Measurements from ENCODE around the gene IKZF1.

IKZF1 gene

DNA sequence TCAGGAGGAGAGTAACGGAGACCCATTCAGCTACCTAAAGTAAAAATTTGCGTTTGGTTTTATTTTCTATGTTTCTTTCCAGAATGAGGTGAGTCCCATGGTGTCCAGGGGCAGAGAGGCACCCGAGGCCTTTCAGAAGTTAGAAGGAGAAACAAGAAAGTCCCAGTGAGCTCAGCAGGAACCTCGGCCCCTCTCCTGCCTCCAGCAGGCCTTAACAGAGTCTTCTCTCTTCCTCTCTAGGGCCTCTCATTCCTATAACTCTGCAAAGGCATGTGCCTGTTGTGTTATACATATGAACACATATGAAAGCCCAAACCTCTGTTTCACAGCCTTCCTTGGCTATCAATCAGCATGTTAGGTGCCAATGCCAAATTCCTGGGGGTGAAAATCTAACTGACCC is 20.8 kb upstream of the IKZF1 start:
- no peak for DNase-seq (ENCODE audit: low read depth)

DNA sequence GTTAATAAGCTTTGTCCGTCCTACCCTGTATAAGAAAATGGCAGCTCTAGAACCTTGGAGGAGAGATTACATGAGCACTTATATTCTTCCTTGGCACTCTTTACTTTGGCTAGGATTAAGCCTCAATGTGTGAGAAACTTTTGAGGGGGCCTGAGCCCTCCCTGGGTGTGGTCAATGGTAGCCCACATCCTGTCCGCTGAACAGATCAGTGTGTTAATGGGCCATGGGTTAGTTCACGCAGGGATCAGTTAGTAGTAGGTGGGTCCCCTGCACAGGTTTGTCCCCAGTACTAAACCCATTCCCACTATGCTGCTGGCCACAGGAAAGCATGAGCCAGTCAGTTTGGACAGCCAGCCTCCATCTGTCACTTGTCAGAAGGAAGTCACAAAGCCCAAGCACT is 20.2 kb upstream of the IKZF1 start:
- DNase-seq (ENCODE audit: low read depth): no peak

DNA sequence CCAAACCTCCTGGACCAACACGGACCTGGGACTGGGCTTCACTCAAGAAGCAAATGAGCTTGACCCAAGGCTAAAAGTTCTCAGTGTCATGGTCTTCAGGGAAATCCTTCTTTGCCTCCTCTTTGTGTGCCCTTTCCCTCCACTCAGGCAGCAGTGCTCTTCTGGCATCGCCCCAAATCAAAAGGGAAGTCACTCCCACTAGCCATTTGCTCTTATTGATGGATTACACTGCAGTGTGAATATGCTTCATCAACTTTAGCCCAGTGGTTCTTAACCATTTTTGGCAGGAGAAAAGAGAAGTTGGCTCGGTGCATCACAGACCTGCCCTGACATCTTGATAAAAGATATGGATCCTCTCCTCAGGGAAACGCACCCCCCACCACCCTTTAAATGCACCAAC is 19.2 kb upstream of the IKZF1 start:
- DNase-seq (ENCODE audit: low read depth): no peak

DNA sequence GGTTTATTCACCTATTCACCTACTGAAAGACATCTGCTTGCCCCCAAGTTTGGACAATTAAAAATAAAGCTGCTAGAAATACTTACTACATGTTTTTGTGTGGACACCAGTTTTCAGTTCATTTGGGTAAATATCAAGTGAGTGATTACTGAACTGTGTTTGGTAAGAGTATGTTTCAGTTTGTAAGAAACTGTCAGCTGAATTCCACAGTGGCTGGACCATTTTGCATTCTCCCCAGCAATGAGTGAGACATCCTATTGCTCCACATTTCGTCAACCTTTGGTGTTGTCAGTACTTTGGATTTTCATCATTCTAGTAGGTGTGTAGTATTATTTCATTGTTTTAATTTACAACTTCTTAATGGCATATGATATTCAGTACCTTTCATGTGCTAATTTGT is 17.4 kb upstream of the IKZF1 start:
- DNase-seq (ENCODE audit: low read depth): no peak

DNA sequence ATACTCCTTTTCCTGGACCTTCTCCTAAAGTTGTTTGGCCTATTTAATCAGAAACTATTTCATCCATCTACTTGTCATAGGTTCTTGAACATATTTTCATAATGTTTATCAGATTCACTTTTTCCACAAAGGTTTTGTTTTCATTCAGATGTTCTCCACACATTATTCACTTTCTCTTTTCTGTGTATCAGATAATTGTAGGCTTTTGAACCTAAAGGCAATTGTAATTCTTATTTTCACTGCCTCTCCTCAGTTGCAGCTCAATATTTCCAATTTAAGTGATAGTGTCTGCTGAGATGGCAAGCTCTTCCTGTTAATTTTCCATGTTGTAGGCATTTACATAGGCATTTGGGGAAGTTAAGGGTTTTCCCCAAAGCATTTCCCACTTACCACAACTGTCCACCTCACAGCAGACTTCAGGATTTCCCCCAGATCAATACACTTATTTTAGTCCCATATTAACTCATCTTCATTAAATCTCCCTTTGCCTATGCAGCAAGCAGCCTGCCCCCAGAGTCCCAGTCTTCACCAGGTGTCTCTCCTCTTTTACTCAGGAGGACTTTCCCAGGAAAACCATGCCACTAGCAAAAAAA is 12.3 kb upstream of the IKZF1 start:
- no peak for DNase-seq (ENCODE audit: low read depth)

DNA sequence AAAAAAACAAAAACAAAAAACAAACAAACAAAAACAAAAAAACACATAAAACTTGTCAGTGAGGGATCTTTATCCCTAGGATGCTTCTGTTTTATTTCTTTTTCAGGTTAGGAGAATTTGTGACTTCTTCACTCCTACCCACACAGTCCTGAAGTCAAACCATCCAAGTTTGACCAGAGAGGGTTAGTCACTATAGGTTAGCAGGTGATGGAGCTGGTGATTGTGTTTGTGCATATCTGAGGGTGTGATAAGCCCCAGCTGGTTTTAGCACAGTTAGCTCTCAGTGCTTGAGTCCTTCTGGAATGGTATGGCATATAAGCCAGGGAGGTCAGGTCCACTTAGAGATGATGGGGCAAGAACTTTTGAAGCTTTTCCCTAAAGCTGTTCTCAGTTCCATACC is 11.8 kb upstream of the IKZF1 start:
- no peak for DNase-seq (ENCODE audit: low read depth)

DNA sequence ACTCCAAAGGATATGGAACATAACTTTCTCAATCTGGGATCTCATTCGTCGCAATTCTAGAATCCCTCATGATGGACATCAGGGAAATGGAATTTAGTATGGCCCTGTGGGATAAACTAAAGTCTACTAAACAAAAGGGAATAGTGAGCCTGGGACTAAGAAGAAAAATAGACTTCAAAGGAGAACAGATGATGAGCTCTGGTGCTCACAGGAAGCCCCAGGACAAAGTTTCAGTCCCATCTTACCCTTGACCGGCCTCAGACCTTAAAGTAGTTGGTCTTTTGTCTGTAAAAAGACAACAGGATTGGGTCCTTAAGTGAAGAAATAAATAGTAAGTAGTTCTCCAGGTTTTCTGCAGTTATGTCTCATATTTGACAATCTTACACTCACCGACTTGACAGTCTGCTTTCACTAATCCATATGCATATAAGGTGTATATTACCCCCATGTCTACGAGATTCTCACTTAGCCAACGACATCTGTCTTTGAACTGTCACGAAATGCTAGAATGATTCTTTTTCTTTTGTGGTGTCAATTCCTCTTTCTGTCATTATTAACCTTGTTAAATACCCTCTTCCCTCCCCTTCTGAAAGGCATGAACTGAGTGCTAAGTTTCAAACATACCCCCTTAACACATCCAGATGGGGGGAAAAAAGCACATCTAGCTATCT is 10.9 kb upstream of the IKZF1 start:
- DNase-seq (ENCODE audit: low read depth): no peak

DNA sequence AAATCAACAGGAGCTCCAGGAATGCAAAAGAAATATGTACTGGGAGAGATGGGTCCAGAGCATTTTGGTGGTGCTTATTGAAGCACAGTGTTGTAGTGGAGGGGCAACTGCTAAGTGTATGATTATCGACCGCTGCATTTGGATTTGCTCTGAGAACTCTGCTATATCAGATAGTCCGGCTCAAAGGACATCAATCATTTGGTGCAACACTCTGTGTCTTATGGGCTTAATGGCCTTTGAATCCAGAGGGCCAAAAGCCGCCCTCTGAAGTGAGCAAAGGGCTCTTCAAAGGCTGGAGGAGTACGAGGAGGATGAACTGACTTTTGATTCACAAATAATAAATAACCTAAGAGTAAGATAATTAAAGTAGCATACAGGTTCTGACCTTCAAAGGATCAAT is 9.4 kb upstream of the IKZF1 start:
- DNase-seq (ENCODE audit: low read depth): no peak

DNA sequence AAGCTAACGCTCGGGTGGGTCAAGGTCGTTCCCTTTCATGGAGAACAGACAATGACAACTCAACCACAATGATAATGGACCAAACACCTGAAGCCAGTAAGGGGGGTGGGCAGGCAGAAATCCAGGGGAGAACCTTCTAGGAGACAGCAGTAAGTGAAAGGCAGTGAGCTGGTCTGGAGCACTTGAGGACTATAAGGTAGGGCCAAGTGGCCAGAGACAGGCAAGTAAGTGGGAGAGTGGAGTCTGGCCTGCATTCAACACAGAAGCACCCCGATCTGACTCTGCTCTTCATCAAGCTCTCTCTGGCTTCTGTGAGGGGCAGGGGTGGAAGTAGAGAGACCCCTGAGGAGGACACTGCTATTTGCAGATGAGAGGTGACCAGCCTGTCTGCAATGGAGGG is 7.7 kb upstream of the IKZF1 start:
- DNase-seq (ENCODE audit: low read depth): no peak

DNA sequence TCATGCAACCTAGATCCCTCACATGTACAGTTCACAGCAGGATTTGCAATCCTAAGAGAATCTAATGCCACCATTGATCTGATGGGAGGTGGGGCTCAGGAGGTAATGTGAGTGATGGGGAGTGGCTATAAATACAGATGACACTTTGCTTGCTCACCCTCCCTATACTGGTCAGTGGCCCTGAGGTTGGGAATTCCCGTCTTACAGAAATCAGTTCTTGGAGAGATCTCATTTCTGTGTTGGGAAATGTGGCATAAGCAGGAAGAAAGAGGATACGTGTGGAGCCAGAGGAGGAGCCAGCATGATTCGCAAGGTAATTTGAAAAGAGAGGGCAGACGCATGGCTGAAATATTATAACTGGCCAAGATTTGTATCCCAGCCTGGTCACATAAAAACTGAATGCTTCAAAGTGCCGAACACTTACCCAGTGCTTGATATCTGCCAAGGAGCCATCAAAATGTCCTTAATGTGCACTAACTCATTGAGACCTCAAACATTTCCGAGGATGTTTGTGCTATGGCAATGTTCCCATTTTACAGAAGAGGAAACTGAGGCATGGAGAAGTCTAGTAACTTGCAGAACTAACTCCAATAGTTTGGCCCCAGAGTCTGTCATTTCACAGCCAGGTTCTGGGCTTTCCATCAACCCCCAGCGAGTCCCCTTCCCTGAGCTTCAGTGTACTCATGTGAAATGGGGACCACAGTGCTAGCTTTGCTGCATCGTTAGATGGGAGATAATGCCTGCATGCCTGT is 5.5 kb upstream of the IKZF1 start:
- DNase-seq (ENCODE audit: low read depth): no peak

DNA sequence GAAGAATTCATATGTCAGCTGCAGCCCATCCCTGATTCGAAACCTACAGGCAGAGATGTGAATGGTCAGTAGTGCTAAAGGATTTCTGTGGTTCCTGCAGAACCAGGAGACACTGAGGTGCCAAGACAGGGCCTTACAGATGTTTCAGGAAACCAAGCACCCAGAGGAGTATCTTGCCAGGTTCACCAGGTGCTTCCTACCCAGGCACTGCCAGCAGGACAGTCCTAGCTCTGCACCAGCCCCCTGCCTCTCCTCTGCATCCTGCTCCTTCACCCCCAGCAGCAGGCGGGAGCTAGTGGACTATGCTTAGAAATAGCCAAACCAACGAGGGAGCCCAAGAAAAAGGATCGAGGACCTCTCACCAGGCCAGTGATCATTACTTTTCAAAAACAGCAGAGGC is 4.2 kb upstream of the IKZF1 start:
- no peak for DNase-seq (ENCODE audit: low read depth)

DNA sequence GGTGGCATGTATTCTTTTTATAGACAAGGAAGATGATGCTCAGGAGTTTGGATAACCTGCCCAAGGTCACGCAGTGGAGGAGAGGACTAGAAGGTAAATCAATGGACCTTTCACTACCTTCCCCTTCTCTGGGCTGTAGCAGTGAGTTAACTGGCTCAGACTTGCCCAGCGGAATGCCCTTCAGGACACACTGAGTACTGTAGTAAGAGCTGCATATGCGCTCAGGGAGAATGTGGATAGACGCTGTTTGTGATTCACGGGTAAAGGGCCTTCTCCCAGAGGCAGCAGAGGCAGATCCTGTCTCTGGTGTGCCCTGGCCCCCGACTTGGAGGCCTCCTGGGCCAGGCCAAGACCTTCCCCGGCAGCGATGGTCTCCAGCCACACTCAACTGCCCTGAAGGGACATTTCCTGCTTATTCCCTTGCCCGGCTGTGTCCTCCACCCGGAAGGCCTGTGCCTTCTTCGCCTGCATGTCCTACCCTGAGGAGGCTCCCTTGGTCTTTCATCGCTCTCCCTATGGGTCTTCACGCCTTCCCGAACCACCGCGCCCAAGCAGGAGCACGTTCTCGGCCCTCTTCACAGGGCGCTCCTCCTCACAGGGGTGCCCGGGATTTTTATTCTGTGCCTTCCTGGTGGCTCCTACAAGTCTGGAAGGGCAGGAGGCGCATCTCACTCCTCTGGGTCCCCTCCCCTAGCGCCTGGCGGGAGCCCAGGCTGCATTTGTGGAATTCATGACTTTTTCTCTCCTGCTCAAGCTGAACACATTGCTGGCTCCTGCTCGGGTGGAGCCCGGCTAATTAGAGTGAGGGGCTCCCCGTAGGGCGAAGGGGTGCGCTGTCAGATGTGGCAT is 1.8 kb upstream of the IKZF1 start:
- no peak for DNase-seq (ENCODE audit: low read depth)

DNA sequence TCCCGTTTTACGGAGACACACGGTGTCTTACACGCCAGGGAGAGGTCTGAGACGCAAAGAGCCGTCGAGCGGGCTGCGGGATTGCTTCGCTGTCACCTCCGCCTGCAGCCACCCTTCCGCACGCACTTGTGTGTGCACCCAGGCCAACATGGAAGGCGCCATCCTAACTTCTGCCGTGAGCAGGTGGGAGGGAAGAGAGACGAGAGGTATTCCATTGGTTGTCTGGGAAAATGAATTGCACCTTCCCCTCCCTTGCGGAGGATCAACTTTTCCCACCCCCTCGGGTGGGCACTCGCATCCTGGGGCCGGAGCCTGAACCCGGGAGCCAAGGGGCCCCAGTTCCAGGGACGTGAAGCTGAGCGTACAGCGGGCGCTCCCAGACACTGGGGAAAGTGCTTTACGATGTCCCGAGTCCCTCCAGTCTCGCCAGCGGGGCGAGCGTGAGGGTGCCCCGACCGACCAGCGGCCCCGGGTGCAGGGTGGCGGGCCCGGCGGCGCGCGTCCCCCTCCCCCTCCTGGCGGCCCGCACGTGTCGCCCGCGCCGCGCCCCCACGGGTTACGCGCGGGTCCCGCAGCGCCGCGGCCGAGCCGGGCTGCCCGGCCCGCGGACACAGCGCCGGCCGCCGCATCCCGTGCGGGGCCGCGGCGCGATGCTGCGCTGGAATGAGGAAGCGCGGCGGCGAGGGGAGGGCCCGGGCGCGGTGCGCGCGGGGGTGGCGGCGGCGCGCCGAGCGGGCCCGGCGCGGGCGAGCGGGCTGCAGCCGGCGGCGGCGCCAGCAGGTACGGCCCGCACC is 984 bp upstream of the IKZF1 start:
- DNase-seq (ENCODE audit: low read depth): no peak

DNA sequence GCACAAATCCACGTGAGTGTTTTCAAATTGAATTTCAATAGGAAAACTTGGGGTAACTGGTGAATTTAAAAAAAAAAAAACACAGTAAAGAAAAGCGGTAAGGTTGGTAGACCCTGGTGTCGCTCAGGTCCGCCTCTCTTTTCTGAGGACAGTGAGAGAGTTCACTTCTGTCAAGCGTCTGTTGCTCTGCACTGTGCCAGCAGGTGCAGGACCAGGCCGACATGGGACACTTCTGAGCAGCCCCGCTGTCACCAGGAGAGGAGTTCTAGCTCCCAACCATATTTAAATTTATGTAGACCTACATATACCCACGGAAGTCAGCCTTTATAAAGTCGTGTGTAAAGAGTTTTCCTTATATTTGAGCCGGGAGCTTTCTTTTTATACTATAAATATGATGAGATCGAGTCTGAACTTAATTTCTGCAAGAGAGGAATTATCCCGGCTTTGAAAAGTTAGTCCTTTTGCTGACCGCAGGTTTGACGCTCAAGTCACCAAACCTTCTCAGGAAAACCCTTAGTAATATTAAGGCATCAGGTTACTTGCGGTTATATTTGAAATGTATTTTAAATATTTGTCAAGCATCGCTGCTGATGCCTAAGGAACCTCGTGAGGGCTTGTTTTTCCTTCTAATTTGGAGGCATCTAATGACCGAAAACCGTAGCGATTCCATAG is 531 bp downstream of the IKZF1 start:
- peak; percentile 40 for DNase-seq (ENCODE audit: low read depth)

DNA sequence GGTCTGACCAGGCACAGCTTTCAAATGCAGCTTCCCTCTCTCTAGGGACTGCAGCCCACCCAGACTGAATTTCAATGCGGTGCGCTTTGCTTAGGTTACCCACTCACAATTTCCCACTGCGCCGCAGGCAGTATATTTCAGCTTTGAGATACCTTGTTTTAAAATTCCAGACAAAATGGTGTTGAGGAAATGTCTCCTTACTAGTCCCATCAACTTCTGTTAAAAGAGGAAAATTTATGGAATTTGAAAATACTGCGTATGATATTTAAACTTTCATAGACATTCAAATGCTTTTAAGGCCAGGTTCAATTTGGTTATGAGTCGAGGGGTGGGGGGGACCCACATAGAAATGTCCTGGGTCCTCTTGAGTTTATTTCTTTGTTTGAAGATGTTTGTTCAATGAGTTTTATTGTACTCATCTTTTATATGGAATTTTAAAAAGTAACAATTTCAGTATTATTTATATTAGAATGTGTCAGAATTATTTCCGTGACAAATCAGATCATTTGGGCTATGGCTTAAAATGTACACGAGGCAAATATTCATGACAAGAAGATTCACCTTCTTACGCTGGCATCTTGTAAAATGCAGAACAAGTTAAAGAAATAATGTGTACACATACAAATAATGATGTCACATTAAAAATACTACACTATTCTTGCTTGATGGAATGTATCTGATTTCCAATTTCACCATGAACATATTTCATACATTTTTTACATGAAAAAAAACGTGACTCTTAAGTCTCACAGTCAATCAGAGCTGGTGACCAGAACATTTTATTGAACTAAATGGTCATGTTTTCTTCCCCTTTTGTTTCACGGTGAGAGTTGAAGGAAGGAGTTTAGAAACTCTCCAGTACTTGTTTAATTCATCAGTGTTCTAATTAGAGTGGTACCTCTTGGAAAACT is 1.3 kb downstream of the IKZF1 start:
- no peak for DNase-seq (ENCODE audit: low read depth)

DNA sequence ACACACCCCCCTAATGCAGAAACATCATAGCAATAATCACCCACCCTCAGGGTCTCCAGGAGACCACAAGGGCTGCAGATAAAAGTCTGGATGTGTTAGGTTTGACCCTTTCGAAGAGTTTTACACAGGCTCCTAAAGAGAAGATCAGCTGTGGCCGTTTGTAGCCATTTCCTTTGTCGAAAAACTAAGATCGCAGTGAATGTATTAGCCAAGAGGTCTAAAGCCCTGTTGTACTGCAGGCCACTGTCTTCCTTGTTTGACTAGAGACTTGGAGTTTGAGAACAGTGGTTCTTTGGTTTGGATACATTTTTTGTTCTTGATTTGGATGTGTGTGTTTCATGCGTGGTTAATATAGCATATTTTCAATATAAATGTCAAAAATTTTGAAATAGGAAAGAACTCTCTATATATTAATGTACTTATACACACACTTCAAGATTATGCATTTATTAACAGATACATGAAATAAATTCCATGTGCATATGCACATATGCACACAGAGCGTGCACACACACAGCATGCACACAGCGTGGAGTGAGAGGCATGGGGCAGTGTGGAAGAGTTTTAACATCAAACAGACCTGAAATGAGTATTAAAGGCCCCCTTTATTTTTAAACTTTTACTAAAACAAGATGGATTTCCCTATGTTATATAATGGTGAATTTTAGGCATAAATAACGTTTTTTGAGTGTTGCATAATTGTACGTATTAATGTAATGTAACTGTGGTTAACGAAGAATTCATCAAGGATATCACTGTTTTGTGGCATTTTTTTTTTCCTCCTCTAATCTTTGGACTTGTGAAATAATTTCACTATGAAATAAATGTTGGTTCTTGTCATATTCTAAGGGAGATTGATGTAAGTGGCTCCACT is 2.2 kb downstream of the IKZF1 start:
- no peak for DNase-seq (ENCODE audit: low read depth)

DNA sequence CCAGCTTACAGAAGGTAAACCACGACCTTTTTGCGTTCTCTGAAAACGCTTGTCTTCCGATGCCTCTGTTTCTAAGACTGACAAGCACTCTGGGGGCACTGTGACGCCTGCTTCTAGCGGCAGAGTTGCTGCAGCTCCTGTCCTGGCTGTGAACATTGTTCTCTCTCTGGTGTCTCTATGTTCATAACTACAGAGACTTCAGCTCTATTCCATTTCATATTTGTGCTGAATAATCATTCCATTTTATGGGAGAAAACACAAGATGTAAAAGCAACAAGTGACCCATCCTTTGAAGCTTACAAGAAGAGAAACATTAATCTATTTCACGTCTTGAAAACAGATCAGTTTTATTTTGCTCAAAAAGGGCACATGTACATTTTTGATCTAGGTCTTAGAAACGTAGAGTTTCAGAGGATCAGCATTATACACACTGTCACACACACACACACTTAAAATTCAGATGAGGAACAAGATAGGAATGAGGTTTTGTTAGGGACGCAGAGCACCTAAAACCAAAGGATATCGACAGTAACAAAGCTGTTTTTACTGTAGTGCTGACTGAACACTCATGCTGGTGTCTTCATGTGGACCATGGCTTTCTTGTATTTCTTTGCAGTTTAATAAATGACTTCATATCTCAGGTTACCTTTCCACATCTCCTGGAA is 3.0 kb downstream of the IKZF1 start:
- DNase-seq (ENCODE audit: low read depth): no peak

DNA sequence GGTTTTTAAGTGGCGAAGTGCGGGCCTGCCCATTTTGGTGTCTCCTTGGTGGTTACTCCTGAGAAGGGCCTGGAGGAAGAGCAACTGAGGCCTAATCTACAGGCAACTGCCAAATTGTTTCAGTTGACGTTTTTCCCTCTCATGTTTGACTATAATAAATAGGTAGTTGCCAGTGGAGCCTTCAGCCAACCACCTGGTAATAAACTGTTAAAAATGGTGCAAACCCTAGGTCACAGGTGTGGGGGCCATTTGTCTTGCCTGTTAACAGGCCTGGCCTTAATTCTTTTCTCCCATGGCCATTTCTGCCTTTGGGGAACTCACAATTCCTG is 3.7 kb downstream of the IKZF1 start:
- no peak for DNase-seq (ENCODE audit: low read depth)
